K562 (cell line): Measurements from ENCODE around the gene ARL16. TPM values are rescaled to one million over a fixed set of nuclear protein-coding genes. Genes with fewer than 3 reads are reported as not detected.

Experiments
- BDP1 ChIP-seq: IDR thresholded peaks from 3 replicates; pipeline ENCODE4 v1.6.1; 2011; ENCODE audit not compliant: insufficient read length, insufficient read depth
- E2F8 ChIP-seq: fragments of 450-650 bp; IDR thresholded peaks from 2 replicates; pipeline ENCODE4 v1.7.1; 2018; ENCODE audit warnings: mild to moderate bottlenecking, low read depth; ENCODE audit not compliant: partially characterized antibody
- FOXK2 ChIP-seq, 2 experiments: fragments of 450-650 bp; IDR thresholded peaks in 1 of 2; conservative IDR thresholded peaks in 1 of 2; 2 replicates each; pipeline ENCODE4 v1.6.1; 2016; ENCODE audit warnings: low read depth in 2 of 2, mild to moderate bottlenecking in 1 of 2
- FOXP1 ChIP-seq: sonication (generic); formaldehyde crosslinking; IDR thresholded peaks from 2 replicates; pipeline ENCODE4 v1.8.0; 2022; ENCODE audit warnings: mild to moderate bottlenecking, missing genetic modification reagents
- HES1 ChIP-seq: fragments of 450-650 bp; IDR thresholded peaks from 2 replicates; pipeline ENCODE4 v1.6.1; 2016; ENCODE audit warnings: low read depth, mild to moderate bottlenecking, moderate library complexity
- HMGXB4 ChIP-seq: sonication (generic); formaldehyde crosslinking; IDR thresholded peaks from 2 replicates; pipeline ENCODE4 v1.8.1; 2023; ENCODE audit warnings: mild to moderate bottlenecking, missing genetic modification reagents
- JUN ChIP-seq, 2 experiments: sonication (generic) in 1 of 2; formaldehyde crosslinking in 1 of 2; IDR thresholded peaks; 2 replicates each; pipeline versions ENCODE4 v1.6.1 to v1.8.0; 2012 to 2022; ENCODE audit warnings: borderline replicate concordance in 2 of 2, mild to moderate bottlenecking in 2 of 2, improper control_type of control experiment in 1 of 2, low read depth in 1 of 2, low read length in 1 of 2, missing genetic modification reagents in 1 of 2
- KAT7 ChIP-seq: sonication (generic); formaldehyde crosslinking; IDR thresholded peaks from 2 replicates; pipeline ENCODE4 v1.8.0; 2022; ENCODE audit warnings: missing genetic modification reagents, mild to moderate bottlenecking, borderline replicate concordance
- KLF16 ChIP-seq: IDR thresholded peaks from 2 replicates; pipeline ENCODE4 v1.6.1; 2016; ENCODE audit warnings: antibody characterized with exemption
- ZNF121 ChIP-seq: sonication (generic); formaldehyde crosslinking; conservative IDR thresholded peaks from 2 replicates; pipeline ENCODE4 v1.8.0; 2022; ENCODE audit warnings: missing genetic modification reagents
- ZNF146 ChIP-seq: IDR thresholded peaks from one replicate; pipeline ENCODE4 v1.6.1; 2018; ENCODE audit warnings: missing compliant biosample characterization; ENCODE audit not compliant: unreplicated experiment
- ZNF445 ChIP-seq: fragments of 250-450 bp; sonication (Bioruptor Pico); IDR thresholded peaks from 2 replicates; pipeline ENCODE4 v1.4.0; 2020; ENCODE audit warnings: low read depth, mild to moderate bottlenecking, moderate library complexity
- ZNF561 ChIP-seq: fragments of 450-650 bp; formaldehyde crosslinking; conservative IDR thresholded peaks from 2 replicates; pipeline ENCODE4 v1.4.0; 2020; ENCODE audit warnings: mild to moderate bottlenecking, moderate library complexity
- ZNF695 ChIP-seq: fragments of 450-650 bp; formaldehyde crosslinking; IDR thresholded peaks from 2 replicates; pipeline ENCODE4 v1.4.0; 2020; ENCODE audit warnings: mild to moderate bottlenecking, moderate library complexity
- polyA plus RNA-seq, 8 experiments: library from polyadenylated mRNA; depleted of rRNA in 4 of 8; stranded (reverse) in 5 of 8; unstranded in 3 of 8; fragments of >200 nt; fragmentation: Nextera tagmentation in 2 of 8; fragmentation: Illumina TruSeq in 1 of 8; extraction: Ambion mirVana in 2 of 8; extraction: Trizol in 1 of 8; gene quantifications; 2 replicates each; pipeline versions ENCODE4 v1.2.1 to v1.2.3, GENCODE V29; 2011 to 2014; ENCODE audit warnings: inconsistent platforms in 1 of 8, missing spikeins in 1 of 8
- total RNA-seq, 7 experiments: library from RNA; depleted of rRNA in 6 of 7; stranded (reverse); fragments of >200 nt in 6 of 7; fragmentation: Illumina TruSeq in 2 of 7; extraction: Trizol in 2 of 7; gene quantifications; 2 replicates each; pipeline versions ENCODE4 v1.2.1 to v1.2.3, GENCODE V29; 2011 to 2021; ENCODE audit warnings: low replicate concordance in 1 of 7
- TF ChIP-seq, protein P1 (sequence below): fragments of 200-800 bp; sonication (Bioruptor generic); IDR thresholded peaks from 2 replicates; pipeline ENCODE4 v1.6.1; 2017; ENCODE audit warnings: missing genetic modification characterization, missing compliant biosample characterization
- TF ChIP-seq, protein P2 (sequence below): fragments of 450-650 bp; IDR thresholded peaks from 2 replicates; pipeline ENCODE4 v1.7.0; 2016; ENCODE audit warnings: borderline replicate concordance

Gene ARL16
- total and polyA plus RNA-seq, 9 of the 15 experiments (the other 6 are each of a cell fraction or from before 2014, with no cell fraction given): 5.4 to 32.4 (median 22.6) TPM

- TF ChIP-seq HMGXB4 (CRISPR knock-in tag) (no peak; the same call in 1 of the 2 replicates), KLF16 (no peak), E2F8 (peak; percentile 99), ZNF561 (CRISPR knock-in tag) (no peak), BDP1 (no peak), ZNF121 (CRISPR knock-in tag) (no peak), ZNF445 (CRISPR knock-in tag) (no peak), FOXP1 (CRISPR knock-in tag) (0 out of 2 replicates have a peak, but pooled peaks have one; percentile 31), FOXK2 (conservative IDR thresholded peaks at IDR 0.05 in 1 of 2, IDR thresholded peaks at IDR 0.05 in 1 of 2; ENCODE audit: low read depth in 2 of 2) (peak in 1 of 2 experiments; percentile 41; a peak in 1 of 4 replicates), ZNF695 (CRISPR knock-in tag) (no peak), KAT7 (CRISPR knock-in tag) (no peak), HES1 (no peak), JUN (IDR thresholded peaks at IDR 0.05; ENCODE audit: borderline replicate concordance, low read depth, low read length) (no peak), JUN (CRISPR knock-in tag; IDR thresholded peaks at IDR 0.05; ENCODE audit: borderline replicate concordance) (no peak; the same call in 1 of the 2 replicates), ZNF146 (CRISPR knock-in tag) (no peak)
- TF ChIP-seq, protein P1, sequence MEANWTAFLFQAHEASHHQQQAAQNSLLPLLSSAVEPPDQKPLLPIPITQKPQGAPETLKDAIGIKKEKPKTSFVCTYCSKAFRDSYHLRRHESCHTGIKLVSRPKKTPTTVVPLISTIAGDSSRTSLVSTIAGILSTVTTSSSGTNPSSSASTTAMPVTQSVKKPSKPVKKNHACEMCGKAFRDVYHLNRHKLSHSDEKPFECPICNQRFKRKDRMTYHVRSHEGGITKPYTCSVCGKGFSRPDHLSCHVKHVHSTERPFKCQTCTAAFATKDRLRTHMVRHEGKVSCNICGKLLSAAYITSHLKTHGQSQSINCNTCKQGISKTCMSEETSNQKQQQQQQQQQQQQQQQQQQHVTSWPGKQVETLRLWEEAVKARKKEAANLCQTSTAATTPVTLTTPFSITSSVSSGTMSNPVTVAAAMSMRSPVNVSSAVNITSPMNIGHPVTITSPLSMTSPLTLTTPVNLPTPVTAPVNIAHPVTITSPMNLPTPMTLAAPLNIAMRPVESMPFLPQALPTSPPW (CRISPR knock-in tag): no peak; the same call in 1 of the 2 replicates
- TF ChIP-seq, protein P2, sequence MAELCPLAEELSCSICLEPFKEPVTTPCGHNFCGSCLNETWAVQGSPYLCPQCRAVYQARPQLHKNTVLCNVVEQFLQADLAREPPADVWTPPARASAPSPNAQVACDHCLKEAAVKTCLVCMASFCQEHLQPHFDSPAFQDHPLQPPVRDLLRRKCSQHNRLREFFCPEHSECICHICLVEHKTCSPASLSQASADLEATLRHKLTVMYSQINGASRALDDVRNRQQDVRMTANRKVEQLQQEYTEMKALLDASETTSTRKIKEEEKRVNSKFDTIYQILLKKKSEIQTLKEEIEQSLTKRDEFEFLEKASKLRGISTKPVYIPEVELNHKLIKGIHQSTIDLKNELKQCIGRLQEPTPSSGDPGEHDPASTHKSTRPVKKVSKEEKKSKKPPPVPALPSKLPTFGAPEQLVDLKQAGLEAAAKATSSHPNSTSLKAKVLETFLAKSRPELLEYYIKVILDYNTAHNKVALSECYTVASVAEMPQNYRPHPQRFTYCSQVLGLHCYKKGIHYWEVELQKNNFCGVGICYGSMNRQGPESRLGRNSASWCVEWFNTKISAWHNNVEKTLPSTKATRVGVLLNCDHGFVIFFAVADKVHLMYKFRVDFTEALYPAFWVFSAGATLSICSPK: no peak
These were observed 17.0 kb downstream of the ARL16 start, which contains the start of the genes CCDC137 and OXLD1 (continued) for GRCh38 chr17:81666342-81667191.
